Naive thymus-derived CD4-positive, alpha-beta T cell (primary cell): Measurements from ENCODE around the gene PIANP. TPM values are rescaled to one million over a fixed set of nuclear protein-coding genes. Genes with fewer than 3 reads are reported as not detected.

ENCODE experiments used
- ATAC-seq: fragments of 150-1000 bp; cut with Tn5 transposase; 2 replicates; pipeline ENCODE4 v1.10.0; 2021; ENCODE audit warnings: mild to moderate bottlenecking, moderate library complexity
- CTCF ChIA-PET: fragments of 350-600 bp; sonication (Branson Sonifier 250); formaldehyde crosslinking; loops from one replicate; lab custom pipeline; 2021; ENCODE audit warnings: antibody characterized with exemption; lab: Charles Lee
- POLR2A ChIA-PET: fragments of 350-600 bp; sonication (Branson Sonifier 250); formaldehyde crosslinking; loops from one replicate; lab custom pipeline; 2021; ENCODE audit warnings: antibody characterized with exemption, inconsistent platforms; lab: Charles Lee
- DNase-seq, 9 donors: peaks; one replicate each; pipeline versions ENCODE4 v3.0.0 to v3.0.0-alpha.2; 2020 to 2022; ENCODE audit warnings: mixed read lengths in 1 of 9
- H3K27ac ChIP-seq: one replicate; pipeline ENCODE4 v1.7.0; 2013; ENCODE audit warnings: mild to moderate bottlenecking, low read depth, low read length, moderate library complexity
- H3K27me3 ChIP-seq, 2 donors: one replicate each; pipeline ENCODE4 v1.7.0; 2013; ENCODE audit warnings: low read length in 2 of 2, mild to moderate bottlenecking in 2 of 2, moderate library complexity in 2 of 2; ENCODE audit not compliant: control insufficient read depth in 2 of 2, insufficient read depth in 2 of 2
- H3K36me3 ChIP-seq, 3 experiments: 1 replicate in 2 of 3; 2 replicates in 1 of 3; pipeline ENCODE4 v1.7.0; 2013; ENCODE audit warnings: low read length in 3 of 3, mild to moderate bottlenecking in 3 of 3, moderate library complexity in 1 of 3; ENCODE audit not compliant: insufficient read depth in 3 of 3, control insufficient read depth in 2 of 3
- H3K4me1 ChIP-seq, 2 donors: one replicate each; pipeline ENCODE4 v1.7.0; 2013; ENCODE audit warnings: low read length in 2 of 2, mild to moderate bottlenecking in 2 of 2, moderate library complexity in 1 of 2; ENCODE audit not compliant: control insufficient read depth in 2 of 2, insufficient read depth in 2 of 2
- H3K4me3 ChIP-seq: 2 replicates; pipeline ENCODE4 v1.7.0; 2013; ENCODE audit warnings: mild to moderate bottlenecking, low read length
- H3K9me3 ChIP-seq, 3 experiments: 1 replicate in 2 of 3; 2 replicates in 1 of 3; pipeline ENCODE4 v1.7.0; 2013; ENCODE audit warnings: low read length in 3 of 3; ENCODE audit not compliant: control insufficient read depth in 2 of 3
- H3K27ac Mint-ChIP-seq, 9 donors: one replicate each; pipeline ENCODE4 v1.8.0; 2020 to 2022; ENCODE audit warnings: mixed read lengths in 9 of 9, mild to moderate bottlenecking in 8 of 9, moderate library complexity in 5 of 9, inconsistent platforms in 2 of 9
- H3K27me3 Mint-ChIP-seq, 5 donors: one replicate each; pipeline ENCODE4 v1.8.0; 2021 to 2022; ENCODE audit warnings: mixed read lengths in 5 of 5, mild to moderate bottlenecking in 1 of 5
- H3K36me3 Mint-ChIP-seq, 5 donors: one replicate each; pipeline ENCODE4 v1.8.0; 2020 to 2022; ENCODE audit warnings: mixed read lengths in 5 of 5, mild to moderate bottlenecking in 3 of 5, inconsistent platforms in 1 of 5
- H3K4me1 Mint-ChIP-seq, 7 donors: one replicate each; pipeline ENCODE4 v1.8.0; 2020 to 2022; ENCODE audit warnings: mixed read lengths in 7 of 7, mild to moderate bottlenecking in 3 of 7, inconsistent platforms in 1 of 7
- H3K4me3 Mint-ChIP-seq, 10 donors: one replicate each; pipeline ENCODE4 v1.8.0; 2020 to 2022; ENCODE audit warnings: mild to moderate bottlenecking in 10 of 10, mixed read lengths in 10 of 10, moderate library complexity in 6 of 10, inconsistent platforms in 2 of 10
- H3K9me3 Mint-ChIP-seq, 11 donors: one replicate each; pipeline ENCODE4 v1.8.0; 2020 to 2022; ENCODE audit warnings: mixed read lengths in 11 of 11, mild to moderate bottlenecking in 4 of 11, inconsistent platforms in 1 of 11, moderate library complexity in 1 of 11
- intact Hi-C, 2 donors: fragments of 100-400 bp; cut with micrococcal nuclease; formaldehyde crosslinking; loops; one replicate each; pipeline ENCODE4 v1.15.1; 2023
- polyA plus RNA-seq, 2 donors: library from polyadenylated mRNA; unstranded; fragments of 300-500 nt; fragmentation: Illumina TruSeq; gene quantifications; one replicate each; pipeline ENCODE4 v1.2.3, GENCODE V29; 2021
- total RNA-seq, 6 experiments: library from RNA in 5 of 6; stranded (reverse) in 5 of 6; gene quantifications; 1 replicate in 5 of 6; 2 replicates in 1 of 6; pipeline ENCODE4 v1.2.3 and lab custom pipeline; 2021 to 2026

Gene PIANP
- total and polyA plus RNA-seq, 7 experiments from 2014 or later, result 0.22 to 1.7 (median 0.84) TPM; not detected in 1

GRCh38 chr12:6672143-6672542 is 28.5 kb downstream of the PIANP start:
- ChIA-PET CTCF (no interaction called here), POLR2A (no interaction called here)
- DNase-seq (no peak), ATAC-seq (no peak)
- no peak overlapping the region for H3K27ac ChIP-seq
- H3K36me3 ChIP-seq, result peaks cover 28 to 98% (median 35%) of the 10 kb centered on the region in 3 experiments
- H3K4me1 Mint-ChIP-seq, result peaks cover 0 to 3% (median 0%) of the 10 kb centered on the region in 7 donors
- no peak overlapping the region for H3K4me3 Mint-ChIP-seq
- no peaks in the 10 kb centered on the region for H3K4me1 ChIP-seq
- no peaks in the 10 kb centered on the region for H3K9me3 ChIP-seq
- H3K27me3 Mint-ChIP-seq, result no peaks in the 10 kb centered on the region
- no peak overlapping the region for H3K4me3 ChIP-seq
- no peaks in the 10 kb centered on the region for H3K27me3 ChIP-seq
- no peaks in the 10 kb centered on the region for H3K9me3 Mint-ChIP-seq
- intact Hi-C loops, result no loop called here
- no peak overlapping the region for H3K27ac Mint-ChIP-seq
- peaks cover 11 to 71% (median 38%) of the 10 kb centered on the region in 5 donors for H3K36me3 Mint-ChIP-seq

DNA sequence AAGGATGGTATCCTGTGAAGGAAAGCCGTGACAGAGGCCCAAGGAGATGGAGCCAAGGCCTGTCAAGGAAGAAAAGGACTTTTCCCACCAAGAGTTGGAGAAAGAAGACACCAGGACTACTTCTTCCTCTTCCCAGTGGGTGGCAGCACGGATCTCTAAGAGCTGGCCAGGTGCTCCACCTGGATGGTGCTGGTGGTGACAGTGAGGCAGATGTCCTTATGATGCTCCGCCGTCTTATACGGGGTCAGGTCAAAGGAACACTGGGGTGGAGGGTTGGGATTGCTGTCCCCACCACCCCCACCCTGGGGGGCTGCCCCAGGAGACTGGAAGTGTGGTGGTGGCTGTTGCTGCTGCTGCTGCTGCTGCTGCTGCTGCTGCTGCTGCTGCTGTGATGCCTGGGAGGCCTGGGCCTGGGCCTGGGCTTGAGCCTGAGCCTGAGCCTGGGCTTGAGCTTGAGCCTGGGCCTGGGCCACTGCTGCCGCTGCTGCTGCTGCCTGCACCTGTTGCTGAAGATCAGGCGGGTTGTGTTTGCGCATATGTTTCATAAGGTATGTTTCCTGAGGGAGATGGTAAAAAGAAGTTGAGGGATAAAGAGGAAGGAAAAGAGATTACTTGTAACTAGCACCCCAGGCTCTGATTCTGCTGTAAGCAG is 32.9 kb downstream of the PIANP start:
- Mint-ChIP-seq H3K27ac (peak overlapping the region in 1 of 9 donors; percentile 5), H3K36me3 (peaks cover 4 to 47% (median 36%) of the 10 kb centered on the region in 5 donors)
- ATAC-seq, result no peak

GRCh38 chr12:6666211-6666610 is 34.4 kb downstream of the PIANP start:
- H3K9me3 Mint-ChIP-seq, result peaks cover 0 to 2% (median 0%) of the 10 kb centered on the region in 11 donors

More for the DNA sequence above, 32.9 kb downstream of the PIANP start:
- H3K27me3 Mint-ChIP-seq, result peaks cover 0 to 2% (median 0%) of the 10 kb centered on the region in 5 donors
- no peak for DNase-seq
- CTCF ChIA-PET, result interaction anchor here (1.1 kb wide), 1 partner anchor 40 kb away, joined by 3 read pairs; no protein-coding TSS in a partner anchor
- intact Hi-C loops, result loop anchor here in 1 of 2 donors (10.0 kb wide), 1 partner anchor 243 kb away; no protein-coding TSS in a partner anchor
- H3K36me3 ChIP-seq, result peaks cover 14 to 60% (median 26%) of the 10 kb centered on the region in 3 experiments
- peaks cover 4 to 5% of the 10 kb centered on the region in 2 donors for H3K4me1 ChIP-seq
- POLR2A ChIA-PET, result interaction anchor here (1.8 kb wide), 1 partner anchor 21 kb away, joined by 8 read pairs; the partner anchor contains the start of gene ZNF384
- H3K9me3 ChIP-seq, result no peaks in the 10 kb centered on the region
- H3K4me3 ChIP-seq, result no peak overlapping the region
- H3K4me1 Mint-ChIP-seq, result peaks cover 0 to 18% (median 14%) of the 10 kb centered on the region in 7 donors
- H3K4me3 Mint-ChIP-seq, result no peak overlapping the region
- no peak overlapping the region for H3K27ac ChIP-seq
- H3K9me3 Mint-ChIP-seq, result peaks cover 0 to 2% (median 0%) of the 10 kb centered on the region in 11 donors
- no peaks in the 10 kb centered on the region for H3K27me3 ChIP-seq

DNA sequence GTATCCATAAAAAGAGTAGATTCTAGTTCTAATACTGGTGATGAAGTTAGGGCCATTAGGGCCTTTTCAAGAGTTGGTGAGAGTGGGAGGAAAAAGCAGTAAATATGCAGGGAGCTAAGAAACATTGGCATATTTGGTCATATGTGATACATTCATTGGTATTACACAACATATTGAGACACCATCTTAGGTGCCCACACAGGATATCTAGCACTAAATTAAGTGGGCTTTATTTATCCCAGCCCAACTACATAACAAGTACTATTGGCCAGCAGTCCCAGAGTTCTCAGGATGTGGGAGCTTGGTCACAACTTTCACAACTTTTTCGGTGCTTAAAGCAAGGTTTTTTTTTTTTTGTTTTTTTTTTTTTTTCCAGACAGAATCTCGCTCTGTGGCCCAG is 35.7 kb downstream of the PIANP start:
- H3K4me1 Mint-ChIP-seq, result peaks cover 9 to 34% (median 25%) of the 10 kb centered on the region in 7 donors
- peaks cover 0 to 32% (median 12%) of the 10 kb centered on the region in 3 experiments for H3K36me3 ChIP-seq
- H3K27me3 ChIP-seq, result no peaks in the 10 kb centered on the region
- H3K27ac ChIP-seq, result no peak overlapping the region
- peak overlapping the region in 7 of 9 donors; percentile 19 to 98 (median 81) for H3K27ac Mint-ChIP-seq
- peaks cover 0 to 2% (median 0%) of the 10 kb centered on the region in 11 donors for H3K9me3 Mint-ChIP-seq
- peaks cover 0 to 27% (median 18%) of the 10 kb centered on the region in 5 donors for H3K36me3 Mint-ChIP-seq
- no peak for ATAC-seq
- ChIA-PET CTCF (interaction anchor here (0.8 to 1.7 kb wide), 2 partner anchors 24 to 431 kb away, joined by 4 to 9 read pairs; partner anchors contain the start of gene ZNF384), POLR2A (interaction anchor here (0.6 to 3.7 kb wide), 5 partner anchors 9 to 202 kb away, joined by 3 to 47 read pairs (median 5); partner anchors contain the start of gene ZNF384)
- peaks cover 0 to 2% (median 0%) of the 10 kb centered on the region in 5 donors for H3K27me3 Mint-ChIP-seq
- peaks cover 15 to 16% of the 10 kb centered on the region in 2 donors for H3K4me1 ChIP-seq
- H3K4me3 Mint-ChIP-seq, result no peak overlapping the region
- no peak overlapping the region for H3K4me3 ChIP-seq
- no peak for DNase-seq
- intact Hi-C loops, result loop anchor here in 1 of 2 donors (10.0 kb wide), 1 partner anchor 240 kb away; no protein-coding TSS in a partner anchor
- no peaks in the 10 kb centered on the region for H3K9me3 ChIP-seq

More at GRCh38 chr12:6666211-6666610, 34.4 kb downstream of the PIANP start:
- H3K4me3 Mint-ChIP-seq, result no peak overlapping the region
- H3K36me3 Mint-ChIP-seq, result peaks cover 0 to 32% (median 25%) of the 10 kb centered on the region in 5 donors
- peak overlapping the region in 2 of 9 donors; percentile 15 to 43 for H3K27ac Mint-ChIP-seq
- DNase-seq (no peak), ATAC-seq (no peak)
- Histone ChIP-seq H3K4me3 (no peak overlapping the region), H3K9me3 (no peaks in the 10 kb centered on the region), H3K27ac (no peak overlapping the region), H3K36me3 (peaks cover 5 to 45% (median 25%) of the 10 kb centered on the region in 3 experiments), H3K4me1 (peaks cover 15 to 16% of the 10 kb centered on the region in 2 donors), H3K27me3 (no peaks in the 10 kb centered on the region)
- H3K4me1 Mint-ChIP-seq, result peaks cover 9 to 28% (median 23%) of the 10 kb centered on the region in 7 donors
- H3K27me3 Mint-ChIP-seq, result peaks cover 0 to 2% (median 0%) of the 10 kb centered on the region in 5 donors
- intact Hi-C loops, result loop anchor here in 1 of 2 donors (10.0 kb wide), 1 partner anchor 241 kb away; no protein-coding TSS in a partner anchor
- POLR2A ChIA-PET, result interaction anchor here (0.7 to 3.7 kb wide), 3 partner anchors 23 to 270 kb away, joined by 3 to 47 read pairs (median 8); partner anchors contain the start of gene ZNF384
- CTCF ChIA-PET, result interaction anchor here (1.0 kb wide), 1 partner anchor 14 kb away, joined by 3 read pairs; no protein-coding TSS in a partner anchor

DNA sequence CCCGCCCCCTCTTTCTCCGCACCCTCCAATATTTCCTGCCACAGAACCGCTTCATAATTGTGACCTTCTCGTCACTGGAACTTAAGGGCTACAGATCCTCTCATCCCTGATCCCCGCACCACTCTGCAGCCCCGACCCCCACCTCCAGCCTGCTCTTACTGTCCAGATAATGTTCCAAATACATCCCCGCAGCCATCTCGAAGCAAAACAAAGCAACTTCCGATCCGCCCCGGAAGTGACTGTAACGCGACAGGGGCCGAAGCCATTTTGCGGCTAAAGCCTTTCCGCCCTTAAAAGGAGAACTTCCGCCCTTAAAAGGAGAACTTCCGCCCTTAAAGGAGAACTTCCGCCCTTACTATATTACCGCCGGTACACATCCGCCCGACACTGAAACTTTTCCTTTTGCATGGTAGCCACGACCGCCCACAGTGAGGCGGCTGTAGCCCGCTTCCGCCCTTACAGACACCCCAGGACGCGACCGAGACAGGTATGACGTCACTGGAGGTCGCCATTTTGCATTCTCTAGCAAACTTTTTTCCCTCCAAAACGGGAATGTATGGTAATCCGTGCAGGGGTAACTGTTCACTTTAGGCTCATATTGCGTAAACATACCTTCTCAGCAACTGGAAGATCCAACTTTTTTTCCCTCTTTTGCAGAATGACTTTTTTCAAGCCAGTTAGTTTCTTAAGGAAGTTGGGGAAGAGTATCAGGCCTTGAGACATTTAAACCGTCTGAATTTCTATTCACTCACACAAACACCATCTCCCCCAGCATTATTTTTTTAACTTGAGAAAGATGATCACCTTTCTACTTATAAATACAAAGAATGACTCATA is 37.5 kb downstream of the PIANP start, which contains the start of gene ING4:
TSS of gene ING4 (minus strand) at position 214 of the 837 bp plus-strand sequence. CDS start at position 196, 18 bp downstream.
- peaks cover 15 to 16% of the 10 kb centered on the region in 2 donors for H3K4me1 ChIP-seq
- ATAC-seq (peak; percentile 99), DNase-seq (peak; percentile 79 to 99 (median 98))
- H3K27me3 Mint-ChIP-seq, result peaks cover 0 to 2% (median 0%) of the 10 kb centered on the region in 5 donors
- H3K27ac ChIP-seq, result peak within 1 kb of the TSS; percentile 80
- H3K4me3 Mint-ChIP-seq, result peak within 1 kb of the TSS; percentile 92 to 99 (median 96)
- POLR2A ChIA-PET, result interaction anchor here (0.6 to 3.7 kb wide), 8 partner anchors 11 to 275 kb away, joined by 3 to 47 read pairs (median 4); partner anchors contain the start of gene ZNF384
- H3K36me3 ChIP-seq, result peaks cover 0 to 22% (median 6%) of the 10 kb centered on the region in 3 experiments
- peaks cover 0 to 2% (median 0%) of the 10 kb centered on the region in 11 donors for H3K9me3 Mint-ChIP-seq
- H3K4me3 ChIP-seq, result peak within 1 kb of the TSS; percentile 92
- no peaks in the 10 kb centered on the region for H3K9me3 ChIP-seq
- peaks cover 0 to 30% (median 11%) of the 10 kb centered on the region in 5 donors for H3K36me3 Mint-ChIP-seq
- peaks cover 18 to 47% (median 36%) of the 10 kb centered on the region in 7 donors for H3K4me1 Mint-ChIP-seq
- no peaks in the 10 kb centered on the region for H3K27me3 ChIP-seq
- H3K27ac Mint-ChIP-seq, result peak within 1 kb of the TSS; percentile 91 to 99 (median 96)
- intact Hi-C loops, result loop anchor here (1.0 to 10.0 kb wide), 21 partner anchors 26 to 355 kb away; partner anchors contain the start of genes CHD4 (in 2 of the 2), COPS7A (in 2 of the 2), MLF2 (in 2 of the 2) and MRPL51 (in 2 of the 2)
- CTCF ChIA-PET, result interaction anchor here (0.6 to 1.7 kb wide), 2 partner anchors 26 to 207 kb away, joined by 3 to 9 read pairs; partner anchors contain the start of gene ZNF384
